Esophagus muscularis mucosa (tissue), 4 donors: Measurements from ENCODE around the gene NT5C2. TPM values are rescaled to one million over a fixed set of nuclear protein-coding genes. Genes with fewer than 3 reads are reported as not detected.

Experiments
- DNase-seq: peaks from one replicate; pipeline ENCODE4 v3.0.0-alpha.2; 2017; ENCODE audit errors: extremely low spot score
- H3K27ac ChIP-seq, 4 donors: fragments of 200-600 bp; sonication (generic); replicated peaks in 1 of 4; 1 replicate in 3 of 4; 2 replicates in 1 of 4; pipeline ENCODE4 v1.5.1; 2016 to 2019; ENCODE audit warnings: mild to moderate bottlenecking in 1 of 4
- H3K27me3 ChIP-seq, 4 donors: fragments of 200-600 bp; sonication (generic); one replicate each; pipeline versions ENCODE4 v1.5.1 to v1.6.0; 2016 to 2019
- H3K36me3 ChIP-seq, 4 donors: fragments of 200-600 bp; sonication (generic); one replicate each; pipeline ENCODE4 v1.5.1; 2016 to 2019
- H3K4me1 ChIP-seq, 4 donors: fragments of 200-600 bp; sonication (generic); one replicate each; pipeline ENCODE4 v1.5.1; 2016 to 2019
- H3K4me3 ChIP-seq, 4 donors: fragments of 200-600 bp; sonication (generic); 1 replicate in 2 of 4; 2 replicates in 2 of 4; pipeline ENCODE4 v1.5.1; 2016 to 2019; ENCODE audit warnings: mild to moderate bottlenecking in 4 of 4, moderate library complexity in 1 of 4
- H3K9me3 ChIP-seq, 4 donors: fragments of 200-600 bp; sonication (generic); 1 replicate in 3 of 4; 2 replicates in 1 of 4; pipeline ENCODE4 v1.5.1; 2016 to 2019
- CTCF ChIP-seq, 3 experiments: fragments of 200-600 bp in 2 of 3; fragments of 450-650 bp in 1 of 3; sonication (generic) in 2 of 3; IDR thresholded peaks; one replicate each; pipeline ENCODE4 v1.5.1; 2017 to 2019; ENCODE audit warnings: antibody characterized with exemption in 3 of 3, mild to moderate bottlenecking in 2 of 3, moderate library complexity in 1 of 3
- EP300 ChIP-seq: sonication (generic); formaldehyde crosslinking; IDR thresholded peaks from one replicate; pipeline ENCODE4 v1.6.1; 2017; ENCODE audit warnings: antibody characterized with exemption
- POLR2A ChIP-seq: fragments of 450-650 bp; IDR thresholded peaks from one replicate; pipeline ENCODE4 v1.6.1; 2017; ENCODE audit warnings: antibody characterized with exemption, moderate library complexity, mild to moderate bottlenecking, low read depth
- POLR2AphosphoS5 ChIP-seq, 2 donors: sonication (generic); formaldehyde crosslinking; IDR thresholded peaks; one replicate each; pipeline ENCODE4 v1.6.1; 2017; ENCODE audit warnings: antibody characterized with exemption in 2 of 2
- WGBS: methylation state at CpG from one replicate; pipeline ENCODE4 v1.1.5; 2018; 5-methylcytosine and 5-hydroxymethylcytosine counted together
- intact Hi-C: fragments of 100-400 bp; cut with DNase I; formaldehyde crosslinking; loops from one replicate; pipeline ENCODE4 v1.15.1; 2023
- total RNA-seq, 4 donors: library from RNA; depleted of rRNA; stranded (reverse); fragments of >200 nt; gene quantifications; one replicate each; pipeline versions ENCODE4 v1.1.0 to v1.2.1, GENCODE V29; 2016

NT5C2 gene
- total RNA-seq, 4 donors from 2014 or later, result 49.3 to 85.3 (median 66.0) TPM

- intact Hi-C loops, result loop anchor here (5.0 kb wide), 1 partner anchor 137 kb away; the partner anchor contains the start of gene CNNM2
- H3K9me3 ChIP-seq, result no peaks in the 10 kb centered on the region
- no peaks in the 10 kb centered on the region for H3K27me3 ChIP-seq
- H3K4me1 ChIP-seq, result peaks cover 5 to 16% (median 15%) of the 10 kb centered on the region in 4 donors
- peak overlapping the region in 3 of 4 donors; percentile 40 to 45 (median 44) for H3K4me3 ChIP-seq
- peaks cover 0 to 14% (median 7%) of the 10 kb centered on the region in 4 donors for H3K36me3 ChIP-seq
- no peak for TF ChIP-seq CTCF (IDR thresholded peaks at IDR 0.05)
- TF ChIP-seq POLR2AphosphoS5 (IDR thresholded peaks at IDR 0.05), result no peak
- 83% methylated on average over 3 of the region's 3 CpGs for WGBS
- DNase-seq, result no peak
- H3K27ac ChIP-seq, result peak overlapping the region; percentile 46 to 66 (median 54)
Observed at GRCh38 chr10:103054621-103055020, 138.5 kb downstream of the NT5C2 start.

GRCh38 chr10:103053659-103054581 is 139.2 kb downstream of the NT5C2 start:
- intact Hi-C loops, result loop anchor here (5.0 kb wide), 1 partner anchor 137 kb away; the partner anchor contains the start of gene CNNM2
- H3K36me3 ChIP-seq, result peaks cover 0 to 14% (median 8%) of the 10 kb centered on the region in 4 donors
- no peaks in the 10 kb centered on the region for H3K9me3 ChIP-seq
- H3K27me3 ChIP-seq, result no peaks in the 10 kb centered on the region
- WGBS, result 30% methylated on average over 18 of the region's 20 CpGs
- TF ChIP-seq EP300 (no peak), POLR2AphosphoS5 (IDR thresholded peaks at IDR 0.05) (peak in 1 of 2 donors; percentile 49), CTCF (IDR thresholded peaks at IDR 0.05) (peak; percentile 10 to 48 (median 34)), POLR2A (no peak)
- H3K4me1 ChIP-seq, result peaks cover 5 to 16% (median 15%) of the 10 kb centered on the region in 4 donors
- peak overlapping the region; percentile 46 to 66 (median 54) for H3K27ac ChIP-seq
- DNase-seq, result no peak
- peak overlapping the region; percentile 40 to 50 (median 44) for H3K4me3 ChIP-seq

- no peaks in the 10 kb centered on the region for H3K9me3 ChIP-seq
- peaks cover 0 to 6% (median 4%) of the 10 kb centered on the region in 4 donors for H3K36me3 ChIP-seq
- WGBS, result 93% methylated on average over 6 of the region's 6 CpGs
- DNase-seq, result no peak
- intact Hi-C loops, result no loop called here
- H3K27me3 ChIP-seq, result no peaks in the 10 kb centered on the region
- no peak overlapping the region for H3K4me3 ChIP-seq
- no peak overlapping the region for H3K27ac ChIP-seq
- peaks cover 15 to 31% (median 26%) of the 10 kb centered on the region in 4 donors for H3K4me1 ChIP-seq
- no peak for TF ChIP-seq POLR2AphosphoS5 (IDR thresholded peaks at IDR 0.05)
- TF ChIP-seq POLR2A, result no peak
- no peak for TF ChIP-seq CTCF (IDR thresholded peaks at IDR 0.05)
- TF ChIP-seq EP300, result no peak
Observed at GRCh38 chr10:103049237-103049636, 143.8 kb downstream of the NT5C2 start.

- H3K27ac ChIP-seq, result no peak overlapping the region
- peaks cover 0 to 6% (median 4%) of the 10 kb centered on the region in 4 donors for H3K36me3 ChIP-seq
- no peaks in the 10 kb centered on the region for H3K27me3 ChIP-seq
- H3K4me1 ChIP-seq, result peaks cover 13 to 22% (median 20%) of the 10 kb centered on the region in 4 donors
- no peak overlapping the region for H3K4me3 ChIP-seq
- TF ChIP-seq CTCF (IDR thresholded peaks at IDR 0.05), result no peak
- DNase-seq, result no peak
- no peaks in the 10 kb centered on the region for H3K9me3 ChIP-seq
- 94% methylated on average over 3 of the region's 3 CpGs for WGBS
- intact Hi-C loops, result no loop called here
Observed at GRCh38 chr10:103047381-103047780, 145.7 kb downstream of the NT5C2 start.
